ENCODE data around the gene YEATS4.

The YEATS4 gene

GRCh38 chr12:69396963-69397362 is 37.4 kb downstream of the YEATS4 start:
- no peak for DNase-seq

DNA sequence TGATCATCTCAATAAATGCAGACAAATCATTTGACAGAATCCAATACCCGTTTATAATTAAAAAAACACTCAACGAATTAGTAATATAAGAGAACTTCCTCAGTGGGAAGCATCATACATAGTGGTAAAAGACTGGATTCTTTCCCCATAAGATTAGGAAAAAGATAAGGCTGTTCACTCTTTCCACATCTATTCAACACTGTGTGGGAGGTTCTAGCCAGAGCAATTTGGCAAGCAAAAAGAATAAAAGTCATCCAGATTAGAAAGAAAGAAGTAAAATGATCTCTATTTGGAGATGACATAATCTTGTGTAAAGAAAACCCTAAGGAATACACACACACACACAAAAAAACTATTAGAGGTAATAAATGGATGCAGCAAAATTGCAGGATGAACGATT is 38.4 kb downstream of the YEATS4 start:
- DNase-seq, result no peak

DNA sequence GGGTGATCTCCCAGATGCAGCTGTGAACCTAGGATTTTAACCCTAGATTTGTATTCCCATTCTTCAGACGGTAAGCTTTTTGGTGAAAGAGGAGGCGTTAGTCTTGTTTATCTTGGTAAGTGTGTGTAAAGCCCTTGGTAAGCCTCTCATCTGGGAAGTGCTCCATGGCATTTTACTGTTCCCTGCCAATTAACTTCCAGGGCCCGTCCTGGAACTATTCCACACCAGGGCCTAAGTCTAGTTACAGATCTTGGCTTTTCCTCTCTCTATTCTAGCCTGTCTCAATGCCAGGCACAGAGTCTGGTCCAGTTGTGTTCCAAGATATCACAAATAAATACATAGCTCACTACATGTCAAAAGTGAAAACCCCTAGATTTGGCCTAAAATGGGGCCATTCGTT is 42.4 kb downstream of the YEATS4 start:
- DNase-seq, result no peak

GRCh38 chr12:69404851-69405565 is 45.5 kb downstream of the YEATS4 start:
- DNase-seq, result no peak

GRCh38 chr12:69405566-69405865 is 46.0 kb downstream of the YEATS4 start:
- DNase-seq, result no peak

DNA sequence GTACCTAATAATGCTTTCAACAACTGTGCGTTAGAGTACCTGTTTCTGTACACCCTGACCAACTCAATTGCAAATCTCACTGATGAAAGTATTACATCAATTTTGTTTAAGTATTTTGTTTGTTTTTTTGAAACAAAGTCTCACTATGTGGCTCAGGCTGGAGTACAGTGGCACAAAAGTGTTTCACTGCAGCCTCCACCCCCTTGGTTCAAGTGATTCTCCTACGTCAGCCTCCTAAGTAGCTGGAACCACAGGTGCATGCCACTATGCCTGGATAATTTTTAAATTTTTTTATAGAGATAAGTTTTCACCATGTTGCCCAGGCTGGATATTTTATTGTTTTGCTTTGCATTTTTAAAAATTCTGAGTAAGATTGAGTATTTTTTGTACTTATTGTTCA is 46.7 kb downstream of the YEATS4 start:
- DNase-seq, result no peak

GRCh38 chr12:69410571-69410970 is 51.0 kb downstream of the YEATS4 start:
- DNase-seq, result no peak

GRCh38 chr12:69412655-69413054 is 53.1 kb downstream of the YEATS4 start:
- DNase-seq, result no peak

DNA sequence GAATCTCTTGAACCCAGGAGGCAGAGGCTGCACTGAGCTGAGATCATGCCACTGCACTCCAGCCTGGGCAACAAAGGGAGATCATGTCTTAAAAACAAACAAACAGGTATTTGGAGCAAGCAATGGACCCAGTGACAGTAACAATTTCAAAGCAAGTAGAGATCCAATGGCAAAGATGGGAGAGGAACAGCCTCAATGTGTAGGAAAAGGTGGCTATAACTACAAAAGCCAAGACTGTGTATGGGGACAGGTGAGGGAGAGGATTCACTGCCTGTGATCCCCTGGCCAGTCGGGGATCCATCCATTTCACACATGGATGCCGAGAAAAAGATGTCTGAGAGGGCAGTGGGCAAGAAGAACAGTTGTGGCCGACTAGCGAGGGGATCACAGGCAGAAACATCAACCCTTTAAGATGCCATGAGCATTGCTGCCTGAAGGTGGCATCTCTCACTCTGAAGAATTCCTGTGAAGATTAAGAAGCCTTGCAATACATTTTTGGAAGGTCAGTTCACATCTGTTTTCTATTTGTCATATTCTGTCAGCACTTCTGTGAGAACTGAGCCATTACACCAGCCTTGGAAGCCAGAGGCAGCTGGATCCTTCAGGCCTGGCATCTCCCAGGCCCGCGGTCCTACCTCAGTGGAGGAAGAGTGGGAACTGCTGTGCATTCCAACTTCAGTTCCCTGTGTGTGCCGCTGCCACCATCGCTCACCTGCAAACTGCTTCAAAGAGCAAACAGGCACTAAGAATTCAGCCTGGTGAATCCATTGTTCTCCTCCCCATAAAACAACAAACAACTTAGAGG is 56.1 kb downstream of the YEATS4 start:
- no peak for DNase-seq

GRCh38 chr12:69417231-69417630 is 57.7 kb downstream of the YEATS4 start:
- DNase-seq, result no peak

GRCh38 chr12:69417741-69418167 is 58.2 kb downstream of the YEATS4 start:
- no peak for DNase-seq

DNA sequence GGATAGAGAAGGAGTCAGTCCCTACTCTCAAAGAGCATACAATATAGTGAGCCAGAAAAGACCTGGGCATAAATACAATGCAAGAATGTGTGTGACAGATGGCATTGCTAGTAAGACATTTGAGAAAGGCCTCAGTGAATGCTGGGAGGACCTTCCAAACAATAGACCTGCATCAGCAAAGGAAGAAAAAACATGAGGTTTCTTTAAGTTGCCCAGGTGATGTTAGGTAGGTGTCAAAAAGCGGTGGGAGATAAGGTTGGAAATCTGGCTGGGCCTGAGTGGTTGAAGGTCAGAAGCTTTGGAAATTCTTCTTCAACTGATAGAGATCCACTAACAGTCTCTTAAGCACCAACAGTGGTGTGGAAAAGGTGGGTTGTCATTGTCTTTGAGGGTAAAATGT is 60.2 kb downstream of the YEATS4 start:
- no peak for DNase-seq

GRCh38 chr12:69421548-69421947 is 62.0 kb downstream of the YEATS4 start:
- DNase-seq, result no peak

- DNase-seq, result no peak
These were observed 63.7 kb downstream of the YEATS4 start for GRCh38 chr12:69423037-69423905.

DNA sequence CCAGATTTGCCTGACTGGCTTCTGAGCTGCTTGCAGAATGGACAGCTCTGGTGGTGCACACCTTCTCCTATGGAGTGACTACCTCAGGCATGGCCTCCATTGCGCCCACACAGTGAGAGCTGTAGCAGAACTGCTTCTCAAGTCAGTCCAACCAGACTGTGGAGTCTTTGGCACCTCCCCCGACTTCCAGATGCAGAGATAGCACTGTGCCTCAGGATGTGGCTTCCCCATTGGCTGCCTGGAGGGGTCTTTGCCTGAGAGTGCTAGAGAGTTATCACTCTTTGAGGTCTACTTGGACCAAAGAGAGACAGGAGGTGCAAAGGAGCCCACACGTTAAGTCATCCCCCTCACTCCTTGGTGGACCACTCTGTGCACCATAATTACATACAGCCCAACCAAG is 65.9 kb downstream of the YEATS4 start:
- DNase-seq, result no peak

DNA sequence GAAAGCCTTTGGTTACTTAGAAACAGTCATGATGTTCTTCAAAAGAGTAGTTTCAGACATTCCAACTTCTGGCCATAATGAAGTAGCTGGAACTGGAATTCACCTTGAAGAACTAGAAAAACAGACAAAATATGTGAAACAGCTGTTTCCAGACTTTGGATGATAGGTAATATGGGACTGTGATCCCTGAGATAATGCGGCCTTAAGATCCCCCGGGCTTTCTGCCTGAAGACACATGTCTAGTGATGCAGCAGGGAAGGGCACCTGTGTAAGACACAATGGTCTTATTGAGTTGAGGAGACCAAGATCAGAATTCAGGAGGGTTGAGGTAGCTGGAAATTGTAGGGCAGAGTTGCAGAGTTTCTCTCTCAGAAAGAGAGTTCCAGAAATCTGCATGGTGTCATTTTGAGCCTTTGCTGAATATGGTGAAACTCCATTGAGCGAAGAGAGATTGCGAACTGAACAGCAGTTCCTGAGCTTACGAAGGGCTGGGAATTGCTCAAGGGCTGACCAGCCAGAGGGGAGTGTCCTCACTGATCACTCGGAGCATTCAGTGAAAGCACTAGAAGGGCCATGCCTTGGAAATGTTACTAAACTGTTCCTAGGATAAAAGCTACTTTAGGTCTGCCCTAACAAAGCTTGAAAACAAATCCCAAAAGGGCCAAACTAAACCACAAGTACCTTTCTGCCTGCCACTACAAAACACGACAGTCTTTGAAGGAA is 69.0 kb downstream of the YEATS4 start:
- DNase-seq, result no peak

- no peak for DNase-seq
These were observed 71.5 kb downstream of the YEATS4 start for GRCh38 chr12:69430942-69431590.

DNA sequence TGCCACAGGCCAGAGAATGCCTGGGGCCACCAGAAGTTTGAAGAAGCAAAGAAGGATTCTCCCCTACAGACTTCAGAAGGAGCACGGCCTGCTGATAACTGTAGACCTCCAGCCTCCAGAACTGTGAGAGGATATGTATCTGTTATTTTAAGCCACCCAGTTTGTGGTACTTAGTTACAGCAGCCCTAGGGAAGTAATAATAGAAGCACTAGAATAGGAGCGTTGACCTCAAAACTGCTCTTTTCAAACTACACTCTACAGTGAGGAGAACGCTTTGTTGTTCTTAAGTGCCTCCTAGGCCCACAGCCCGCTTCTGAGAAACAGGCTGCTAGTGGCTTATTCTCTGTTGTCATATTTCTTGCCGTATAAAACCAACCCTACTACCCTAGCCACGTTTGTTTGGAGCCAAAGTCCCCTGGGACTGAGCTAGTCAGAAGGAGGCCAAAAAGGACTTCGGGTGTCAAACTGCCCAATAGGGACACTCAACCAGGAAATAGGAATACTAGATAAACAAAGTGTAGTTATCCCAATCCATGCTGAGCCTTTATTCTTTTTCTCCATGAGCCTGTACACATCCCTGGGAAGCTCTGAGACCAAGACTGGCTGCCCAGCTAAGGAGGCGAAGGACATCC is 72.2 kb downstream of the YEATS4 start:
- DNase-seq, result no peak

- no peak for DNase-seq
These were observed 74.1 kb downstream of the YEATS4 start for GRCh38 chr12:69433653-69434052.

GRCh38 chr12:69435644-69436043 is 76.1 kb downstream of the YEATS4 start:
- no peak for DNase-seq

DNA sequence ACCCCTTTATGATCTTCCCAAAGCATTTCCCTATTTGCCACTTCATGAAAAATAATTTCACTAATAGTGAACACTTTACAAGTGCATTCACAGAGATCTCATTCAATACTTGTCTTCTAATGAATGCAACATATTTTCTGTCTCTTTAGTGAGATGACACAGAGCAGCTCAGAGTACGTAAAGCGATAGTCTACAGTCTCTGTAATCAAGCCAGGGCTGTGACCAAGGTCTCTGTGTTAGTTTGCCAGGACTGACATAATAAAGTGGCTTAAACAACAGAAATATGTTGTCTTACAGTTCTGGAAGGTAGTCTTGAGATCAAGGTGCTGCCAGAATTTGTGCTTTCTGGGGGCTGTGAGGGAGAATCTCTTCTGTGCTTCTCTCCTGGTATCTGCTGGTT is 77.5 kb downstream of the YEATS4 start:
- DNase-seq, result no peak

GRCh38 chr12:69438539-69438938 is 79.0 kb downstream of the YEATS4 start:
- DNase-seq, result no peak

All from CD4-positive, alpha-beta T cell treated with Interleukin-21 for 1 hour (primary cell).